GM18861 (cell line): Measurements from ENCODE around the gene EXOSC3.
A peak's percentile ranks its signal among the peaks of the same experiment; 100 is the strongest.
"Not testable (repeated sequence)": the region's sequence is repeated elsewhere in the genome, so short reads cannot be mapped to it uniquely, and the experiment has no call there.

Experiments used
- ATAC-seq: cut with Tn5 transposase; IDR thresholded peaks from one replicate; pipeline ENCODE4 v1.9.1; 2021; ENCODE audit not compliant: unreplicated experiment

Gene EXOSC3

GRCh38 chr9:37784616-37785483 lies at the start of gene EXOSC3:
EXOSC3 (minus strand) TSS chr9:37785064; CDS start chr9:37785044, 20 bp downstream.
- peak; percentile 77 for ATAC-seq

- no peak for ATAC-seq
Measured at GRCh38 chr9:37827483-37828165, 42.8 kb upstream of the EXOSC3 start.

- ATAC-seq = not testable (repeated sequence)
Measured at GRCh38 chr9:37825174-37825573, 40.3 kb upstream of the EXOSC3 start.

GRCh38 chr9:37820142-37820541 lies 35.3 kb upstream of the EXOSC3 start:
- no peak for ATAC-seq

- no peak for ATAC-seq
Measured at GRCh38 chr9:37818849-37819248, 34.0 kb upstream of the EXOSC3 start.

GRCh38 chr9:37812773-37813379 lies 28.0 kb upstream of the EXOSC3 start:
- ATAC-seq = no peak

- ATAC-seq = no peak
Measured at GRCh38 chr9:37811906-37812476, 27.1 kb upstream of the EXOSC3 start.

GRCh38 chr9:37809676-37810075 lies 24.8 kb upstream of the EXOSC3 start:
- not testable (repeated sequence) for ATAC-seq

GRCh38 chr9:37806271-37806670 lies 21.4 kb upstream of the EXOSC3 start:
- ATAC-seq = no peak

GRCh38 chr9:37801959-37802711 lies 17.3 kb upstream of the EXOSC3 start:
- no peak for ATAC-seq

- ATAC-seq = peak; percentile 22
Measured at GRCh38 chr9:37801287-37801850, 16.5 kb upstream of the EXOSC3 start.

GRCh38 chr9:37800631-37801286 lies 15.9 kb upstream of the EXOSC3 start, which contains the start of gene DCAF10:
DCAF10 (plus strand) TSS chr9:37800797; CDS start chr9:37800867, 70 bp downstream.
- ATAC-seq = peak; percentile 62

- no peak for ATAC-seq
Measured at GRCh38 chr9:37798677-37799076, 13.8 kb upstream of the EXOSC3 start.

- no peak for ATAC-seq
Measured at GRCh38 chr9:37796232-37796631, 11.4 kb upstream of the EXOSC3 start.

- no peak for ATAC-seq
Measured at GRCh38 chr9:37792122-37792521, 7.3 kb upstream of the EXOSC3 start.

GRCh38 chr9:37790096-37790495 lies 5.2 kb upstream of the EXOSC3 start:
- no peak for ATAC-seq

GRCh38 chr9:37788332-37788731 lies 3.5 kb upstream of the EXOSC3 start:
- no peak for ATAC-seq

GRCh38 chr9:37787059-37787458 lies 2.2 kb upstream of the EXOSC3 start:
- ATAC-seq = no peak

- no peak for ATAC-seq
Measured at GRCh38 chr9:37784291-37784615, 611 bp downstream of the EXOSC3 start.

- no peak for ATAC-seq
Measured at GRCh38 chr9:37778534-37778933, 6.3 kb downstream of the EXOSC3 start.
